ENCODE measurements around the gene CLCA2. TPM values are rescaled to one million over a fixed set of nuclear protein-coding genes. Genes with fewer than 3 reads are reported as not detected.
"Not testable (repeated sequence)": the region's sequence is repeated elsewhere in the genome, so short reads cannot be mapped to it uniquely, and the experiment has no call there.

CLCA2 gene
- total RNA-seq, 1 donor from 2014 or later = not detected

- DNase-seq (ENCODE audit: low read depth, low spot score) = no peak
- H3K9me3 Mint-ChIP-seq = no peaks in the 10 kb centered on the region
- no peaks in the 10 kb centered on the region for H3K36me3 Mint-ChIP-seq (ENCODE audit: low read depth)
- TF ChIP-seq CTCF (conservative IDR thresholded peaks at IDR 0.05) = no peak
- peaks cover 22% of the 10 kb centered on the region for H3K27me3 Mint-ChIP-seq (ENCODE audit: low read depth)
- H3K27ac Mint-ChIP-seq (ENCODE audit: unreplicated experiment) = no peak overlapping the region
- H3K4me3 Mint-ChIP-seq = no peak overlapping the region
- H3K4me1 Mint-ChIP-seq = peaks cover 10% of the 10 kb centered on the region
Measured at GRCh38 chr1:86498281-86498680, 74.3 kb downstream of the CLCA2 start.

GRCh38 chr1:86499987-86500593 is 76.1 kb downstream of the CLCA2 start:
- Mint-ChIP-seq H3K4me3 (no peak overlapping the region), H3K36me3 (ENCODE audit: low read depth) (no peaks in the 10 kb centered on the region), H3K27ac (ENCODE audit: unreplicated experiment) (no peak overlapping the region), H3K9me3 (no peaks in the 10 kb centered on the region), H3K4me1 (peaks cover 16% of the 10 kb centered on the region), H3K27me3 (ENCODE audit: low read depth) (peaks cover 35% of the 10 kb centered on the region)
- TF ChIP-seq CTCF (conservative IDR thresholded peaks at IDR 0.05) = peak; percentile 98
- DNase-seq (ENCODE audit: low read depth, low spot score) = no peak

DNA sequence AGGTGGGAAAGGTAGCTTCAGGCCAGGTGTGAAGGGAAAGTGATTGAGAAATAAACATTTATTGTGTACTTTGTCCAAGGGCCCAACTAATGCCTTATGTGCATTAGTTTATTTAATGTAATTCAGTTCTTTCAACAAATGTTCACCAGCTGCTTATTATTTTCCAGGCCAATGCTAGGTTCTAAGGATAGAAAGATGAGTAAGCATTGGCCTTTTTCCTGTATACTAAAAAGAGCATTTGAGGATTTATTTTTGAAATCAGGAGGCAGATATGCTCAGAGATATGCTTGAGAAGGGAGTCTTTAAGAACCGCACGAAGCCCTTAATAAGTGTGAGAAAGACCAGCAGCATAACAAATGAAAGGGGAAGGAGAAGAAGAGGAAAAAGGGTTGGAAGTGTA is 76.7 kb downstream of the CLCA2 start:
- Mint-ChIP-seq H3K9me3 (no peaks in the 10 kb centered on the region), H3K27me3 (ENCODE audit: low read depth) (peaks cover 42% of the 10 kb centered on the region), H3K36me3 (ENCODE audit: low read depth) (no peaks in the 10 kb centered on the region), H3K4me3 (no peak overlapping the region), H3K27ac (ENCODE audit: unreplicated experiment) (no peak overlapping the region), H3K4me1 (peaks cover 16% of the 10 kb centered on the region)
- no peak for DNase-seq (ENCODE audit: low read depth, low spot score)
- TF ChIP-seq CTCF (conservative IDR thresholded peaks at IDR 0.05) = no peak

DNA sequence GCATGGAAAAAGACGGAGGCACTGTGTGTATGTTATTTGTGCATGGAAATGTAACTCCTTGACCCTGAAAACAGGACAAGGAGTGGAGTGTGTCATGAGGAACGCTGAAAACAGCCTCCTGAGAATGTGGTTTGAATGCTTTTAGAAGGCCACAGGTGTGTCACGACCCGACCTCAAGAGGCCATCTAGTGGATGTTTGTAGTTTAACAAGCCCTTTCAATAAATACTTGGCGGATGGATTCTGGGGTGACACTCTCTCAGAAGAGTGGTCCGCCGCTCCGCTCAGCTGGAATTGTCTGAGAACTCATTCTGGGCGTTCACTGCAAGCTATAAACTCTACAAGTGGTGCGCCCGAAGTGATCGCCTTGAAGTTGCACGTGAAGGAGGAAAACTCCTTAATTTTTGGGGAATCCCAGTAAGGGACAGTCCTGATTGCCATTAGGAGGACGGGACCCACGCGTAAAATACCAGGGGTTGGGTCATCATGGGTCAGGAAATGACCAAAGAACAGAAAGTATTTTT is 78.2 kb downstream of the CLCA2 start:
- H3K27ac Mint-ChIP-seq (ENCODE audit: unreplicated experiment); H3K36me3 Mint-ChIP-seq (ENCODE audit: low read depth); H3K9me3 Mint-ChIP-seq; DNase-seq (ENCODE audit: low read depth, low spot score): not testable (repeated sequence)
- Mint-ChIP-seq H3K27me3 (ENCODE audit: low read depth) (peaks cover 42% of the 10 kb centered on the region), H3K4me1 (peaks cover 16% of the 10 kb centered on the region), H3K4me3 (peak overlapping the region; percentile 61)
- TF ChIP-seq CTCF (conservative IDR thresholded peaks at IDR 0.05) = peak; percentile 54

GRCh38 chr1:86502721-86503405 is 78.9 kb downstream of the CLCA2 start:
- Mint-ChIP-seq H3K4me3 (peak overlapping the region; percentile 61), H3K9me3 (no peaks in the 10 kb centered on the region), H3K27ac (ENCODE audit: unreplicated experiment) (no peak overlapping the region), H3K36me3 (ENCODE audit: low read depth) (no peaks in the 10 kb centered on the region), H3K4me1 (peaks cover 16% of the 10 kb centered on the region), H3K27me3 (ENCODE audit: low read depth) (peaks cover 42% of the 10 kb centered on the region)
- DNase-seq (ENCODE audit: low read depth, low spot score) = no peak
- TF ChIP-seq CTCF (conservative IDR thresholded peaks at IDR 0.05) = no peak
